IgD-negative memory B cell (primary cell): ENCODE data around the gene FANCC. TPM values are rescaled to one million over a fixed set of nuclear protein-coding genes. Genes with fewer than 3 reads are reported as not detected.
"Not testable (repeated sequence)": the region's sequence is repeated elsewhere in the genome, so short reads cannot be mapped to it uniquely, and the experiment has no call there.

Experiments used
- H3K27ac Mint-ChIP-seq, 3 donors: one replicate each; pipeline ENCODE4 v1.8.0; 2020 to 2022; ENCODE audit warnings: mild to moderate bottlenecking in 3 of 3, mixed read lengths in 3 of 3, moderate library complexity in 1 of 3
- H3K27me3 Mint-ChIP-seq: one replicate; pipeline ENCODE4 v1.8.0; 2021; ENCODE audit warnings: mixed read lengths
- H3K36me3 Mint-ChIP-seq: one replicate; pipeline ENCODE4 v1.8.0; 2020; ENCODE audit warnings: mild to moderate bottlenecking, mixed read lengths
- H3K4me1 Mint-ChIP-seq, 3 donors: one replicate each; pipeline ENCODE4 v1.8.0; 2020 to 2022; ENCODE audit warnings: mixed read lengths in 3 of 3, mild to moderate bottlenecking in 1 of 3
- H3K4me3 Mint-ChIP-seq, 4 donors: one replicate each; pipeline ENCODE4 v1.8.0; 2020 to 2022; ENCODE audit warnings: mild to moderate bottlenecking in 4 of 4, mixed read lengths in 4 of 4, moderate library complexity in 3 of 4
- H3K9me3 Mint-ChIP-seq, 3 donors: one replicate each; pipeline ENCODE4 v1.8.0; 2020 to 2021; ENCODE audit warnings: mixed read lengths in 3 of 3, mild to moderate bottlenecking in 1 of 3
- polyA plus RNA-seq: library from polyadenylated mRNA; unstranded; fragments of 300-500 nt; fragmentation: Illumina TruSeq; gene quantifications from one replicate; pipeline ENCODE4 v1.2.3, GENCODE V29; 2021

The FANCC gene
- polyA plus RNA-seq, 1 donor from 2014 or later = 1.5 TPM

- Mint-ChIP-seq H3K36me3 (no peaks in the 10 kb centered on the region), H3K4me3 (no peak overlapping the region), H3K27ac (no peak overlapping the region), H3K27me3 (no peaks in the 10 kb centered on the region), H3K4me1 (peaks cover 0 to 4% (median 2%) of the 10 kb centered on the region in 3 donors), H3K9me3 (peaks cover 5 to 13% (median 13%) of the 10 kb centered on the region in 3 donors)
These were observed 36.8 kb downstream of the FANCC start for GRCh38 chr9:95280745-95281144.

GRCh38 chr9:95277509-95277908 is 40.0 kb downstream of the FANCC start:
- no peak overlapping the region for H3K27ac Mint-ChIP-seq
- H3K36me3 Mint-ChIP-seq = peaks cover 5% of the 10 kb centered on the region
- peaks cover 6 to 9% (median 8%) of the 10 kb centered on the region in 3 donors for H3K4me1 Mint-ChIP-seq

GRCh38 chr9:95276395-95276954 is 41.0 kb downstream of the FANCC start:
- H3K27ac Mint-ChIP-seq = no peak overlapping the region
- H3K27me3 Mint-ChIP-seq = no peaks in the 10 kb centered on the region
- peaks cover 5 to 13% (median 12%) of the 10 kb centered on the region in 3 donors for H3K9me3 Mint-ChIP-seq
- H3K4me3 Mint-ChIP-seq = no peak overlapping the region
- H3K4me1 Mint-ChIP-seq = peaks cover 6 to 9% (median 8%) of the 10 kb centered on the region in 3 donors
- peaks cover 5% of the 10 kb centered on the region for H3K36me3 Mint-ChIP-seq

More at GRCh38 chr9:95277509-95277908, 40.0 kb downstream of the FANCC start:
- Mint-ChIP-seq H3K4me3 (no peak overlapping the region), H3K9me3 (peaks cover 5 to 13% (median 13%) of the 10 kb centered on the region in 3 donors), H3K27me3 (no peaks in the 10 kb centered on the region)

GRCh38 chr9:95274160-95274559 is 43.3 kb downstream of the FANCC start:
- H3K27me3 Mint-ChIP-seq, H3K36me3 Mint-ChIP-seq, H3K9me3 Mint-ChIP-seq, H3K27ac Mint-ChIP-seq, H3K4me3 Mint-ChIP-seq, H3K4me1 Mint-ChIP-seq: not testable (repeated sequence)

- Mint-ChIP-seq H3K27me3 (no peaks in the 10 kb centered on the region), H3K4me3 (no peak overlapping the region), H3K27ac (peak overlapping the region in 1 of 3 donors; percentile 37), H3K9me3 (peaks cover 0 to 1% (median 0%) of the 10 kb centered on the region in 3 donors), H3K36me3 (peaks cover 6% of the 10 kb centered on the region), H3K4me1 (peaks cover 6 to 13% (median 7%) of the 10 kb centered on the region in 3 donors)
These were observed 44.0 kb downstream of the FANCC start for GRCh38 chr9:95273369-95274022.

- no peak overlapping the region for H3K4me3 Mint-ChIP-seq
- no peaks in the 10 kb centered on the region for H3K9me3 Mint-ChIP-seq
- peaks cover 8 to 17% (median 9%) of the 10 kb centered on the region in 3 donors for H3K4me1 Mint-ChIP-seq
- H3K36me3 Mint-ChIP-seq = peaks cover 6% of the 10 kb centered on the region
- H3K27me3 Mint-ChIP-seq = no peaks in the 10 kb centered on the region
- no peak overlapping the region for H3K27ac Mint-ChIP-seq
These were observed 44.7 kb downstream of the FANCC start for GRCh38 chr9:95272830-95273229.

GRCh38 chr9:95270790-95271189 is 46.7 kb downstream of the FANCC start:
- H3K4me1 Mint-ChIP-seq = peaks cover 18 to 25% (median 20%) of the 10 kb centered on the region in 3 donors
- H3K27ac Mint-ChIP-seq = no peak overlapping the region
- H3K36me3 Mint-ChIP-seq = peaks cover 6% of the 10 kb centered on the region
- peaks cover 4% of the 10 kb centered on the region for H3K27me3 Mint-ChIP-seq
- no peak overlapping the region for H3K4me3 Mint-ChIP-seq
- no peaks in the 10 kb centered on the region for H3K9me3 Mint-ChIP-seq

GRCh38 chr9:95269803-95270773 is 47.4 kb downstream of the FANCC start:
- not testable (repeated sequence) for H3K36me3 Mint-ChIP-seq, H3K27ac Mint-ChIP-seq, H3K27me3 Mint-ChIP-seq, H3K4me3 Mint-ChIP-seq, H3K9me3 Mint-ChIP-seq
- peaks cover 19 to 25% (median 21%) of the 10 kb centered on the region in 3 donors for H3K4me1 Mint-ChIP-seq

GRCh38 chr9:95268681-95269080 is 48.8 kb downstream of the FANCC start:
- Mint-ChIP-seq H3K4me1 (peaks cover 16 to 24% (median 22%) of the 10 kb centered on the region in 3 donors), H3K27ac (no peak overlapping the region), H3K9me3 (no peaks in the 10 kb centered on the region), H3K36me3 (peaks cover 5% of the 10 kb centered on the region), H3K4me3 (no peak overlapping the region), H3K27me3 (peaks cover 4% of the 10 kb centered on the region)

GRCh38 chr9:95266649-95267048 is 50.9 kb downstream of the FANCC start:
- H3K4me1 Mint-ChIP-seq = peaks cover 12 to 21% (median 19%) of the 10 kb centered on the region in 3 donors
- H3K4me3 Mint-ChIP-seq = peak overlapping the region in 2 of 4 donors; percentile 5 to 89
- peaks cover 4% of the 10 kb centered on the region for H3K27me3 Mint-ChIP-seq
- H3K36me3 Mint-ChIP-seq = peaks cover 2% of the 10 kb centered on the region
- no peak overlapping the region for H3K27ac Mint-ChIP-seq
- no peaks in the 10 kb centered on the region for H3K9me3 Mint-ChIP-seq

- Mint-ChIP-seq H3K4me3 (peak overlapping the region in 1 of 4 donors; percentile 89), H3K9me3 (no peaks in the 10 kb centered on the region), H3K4me1 (peaks cover 12 to 21% (median 19%) of the 10 kb centered on the region in 3 donors), H3K27me3 (peaks cover 4% of the 10 kb centered on the region), H3K36me3 (no peaks in the 10 kb centered on the region), H3K27ac (no peak overlapping the region)
These were observed 51.5 kb downstream of the FANCC start for GRCh38 chr9:95265960-95266359.

GRCh38 chr9:95264954-95265615 is 52.4 kb downstream of the FANCC start:
- Mint-ChIP-seq H3K4me1 (peaks cover 12 to 21% (median 19%) of the 10 kb centered on the region in 3 donors), H3K36me3 (no peaks in the 10 kb centered on the region), H3K9me3 (no peaks in the 10 kb centered on the region), H3K27me3 (peaks cover 4% of the 10 kb centered on the region), H3K27ac (no peak overlapping the region), H3K4me3 (no peak overlapping the region)

GRCh38 chr9:95261890-95262289 is 55.6 kb downstream of the FANCC start:
- Mint-ChIP-seq H3K9me3 (no peaks in the 10 kb centered on the region), H3K4me1 (peaks cover 7 to 15% (median 13%) of the 10 kb centered on the region in 3 donors)

GRCh38 chr9:95250462-95251221 is 66.9 kb downstream of the FANCC start:
- peaks cover 0 to 7% (median 6%) of the 10 kb centered on the region in 3 donors for H3K4me1 Mint-ChIP-seq
- no peak overlapping the region for H3K4me3 Mint-ChIP-seq
- H3K9me3 Mint-ChIP-seq = peaks cover 0 to 1% (median 0%) of the 10 kb centered on the region in 3 donors
- no peak overlapping the region for H3K27ac Mint-ChIP-seq
- H3K36me3 Mint-ChIP-seq = peaks cover 2% of the 10 kb centered on the region
- no peaks in the 10 kb centered on the region for H3K27me3 Mint-ChIP-seq

More at GRCh38 chr9:95261890-95262289, 55.6 kb downstream of the FANCC start:
- Mint-ChIP-seq H3K27ac (no peak overlapping the region), H3K4me3 (no peak overlapping the region), H3K36me3 (peaks cover 2% of the 10 kb centered on the region), H3K27me3 (peaks cover 2% of the 10 kb centered on the region)
